Smooth muscle cell (in vitro differentiated cells): Measurements from ENCODE around the gene PON1. TPM values are rescaled to one million over a fixed set of nuclear protein-coding genes. Genes with fewer than 3 reads are reported as not detected.

ENCODE experiments used
- DNase-seq: peaks from one replicate; lab custom pipeline; 2025; ENCODE audit not compliant: unreplicated experiment; lab: John Stamatoyannopoulos, UW
- H2AFZ ChIP-seq: fragments of 200-600 bp; sonication (generic); 2 replicates; pipeline ENCODE4 v1.6.0; 2016; ENCODE audit warnings: antibody characterized with exemption, low read depth, mild to moderate bottlenecking
- H3F3A ChIP-seq: fragments of 200-600 bp; sonication (generic); 2 replicates; pipeline ENCODE4 v1.6.0; 2017; ENCODE audit warnings: antibody characterized with exemption, low read depth
- H3K27ac ChIP-seq: fragments of 200-600 bp; sonication (generic); 2 replicates; pipeline ENCODE4 v1.5.1; 2016; ENCODE audit warnings: low read depth, mild to moderate bottlenecking
- H3K27me3 ChIP-seq: fragments of 200-600 bp; sonication (generic); 2 replicates; pipeline ENCODE4 v1.6.1; 2016; ENCODE audit warnings: low read depth, mild to moderate bottlenecking
- H3K36me3 ChIP-seq: fragments of 200-600 bp; sonication (generic); 2 replicates; pipeline ENCODE4 v1.5.1; 2016; ENCODE audit warnings: low read depth
- H3K4me1 ChIP-seq: fragments of 200-600 bp; sonication (generic); 2 replicates; pipeline ENCODE4 v1.5.1; 2016; ENCODE audit warnings: low read depth
- H3K4me2 ChIP-seq: fragments of 200-600 bp; sonication (generic); 2 replicates; pipeline ENCODE4 v1.6.0; 2016; ENCODE audit warnings: mild to moderate bottlenecking
- H3K4me3 ChIP-seq: fragments of 200-600 bp; sonication (generic); 2 replicates; pipeline ENCODE4 v1.5.1; 2016; ENCODE audit warnings: mild to moderate bottlenecking
- H3K79me2 ChIP-seq: fragments of 200-600 bp; sonication (generic); 2 replicates; pipeline ENCODE4 v1.6.0; 2016; ENCODE audit warnings: low read depth, mild to moderate bottlenecking
- H3K9ac ChIP-seq: fragments of 200-600 bp; sonication (generic); 2 replicates; pipeline ENCODE4 v1.6.0; 2016; ENCODE audit warnings: low read depth
- H3K9me3 ChIP-seq: fragments of 200-600 bp; sonication (generic); replicated peaks from 2 replicates; pipeline ENCODE4 v1.5.1; 2016; ENCODE audit warnings: low read depth
- H4K20me1 ChIP-seq: fragments of 200-600 bp; sonication (generic); 2 replicates; pipeline ENCODE4 v1.6.0; 2016; ENCODE audit warnings: low read depth
- CTCF ChIP-seq: fragments of 200-600 bp; sonication (generic); IDR thresholded peaks from 2 replicates; pipeline ENCODE4 v1.5.1; 2017; ENCODE audit warnings: borderline replicate concordance, mild to moderate bottlenecking, antibody characterized with exemption; ENCODE audit not compliant: insufficient read depth, poor library complexity, severe bottlenecking
- WGBS: methylation state at CpG from one replicate; pipeline ENCODE4 v1.1.7; 2016; ENCODE audit warnings: low lambda C conversion rate; 5-methylcytosine and 5-hydroxymethylcytosine counted together
- polyA plus RNA-seq: library from polyadenylated mRNA; unstranded; fragments of >200 nt; fragmentation: Nextera tagmentation; extraction: Ambion mirVana; gene quantifications from 2 replicates; pipeline ENCODE4 v1.2.1, GENCODE V29; 2016
- total RNA-seq: library from RNA; depleted of rRNA; stranded (reverse); fragments of >200 nt; gene quantifications from 2 replicates; pipeline ENCODE4 v1.2.3, GENCODE V29; 2014

PON1 gene
- total and polyA plus RNA-seq, 2 experiments from 2014 or later = not detected

GRCh38 chr7:95263785-95264362, 60.5 kb downstream of the PON1 start:
- no peak for DNase-seq
- 82% methylated on average over 4 of the region's 4 CpGs for WGBS
- Histone ChIP-seq H2AFZ (no peak overlapping the region), H3K4me3 (no peak overlapping the region), H3K4me1 (no peaks in the 10 kb centered on the region), H3K79me2 (no peaks in the 10 kb centered on the region), H3K27me3 (no peaks in the 10 kb centered on the region), H3K9ac (no peak overlapping the region), H3F3A (no peaks in the 10 kb centered on the region), H3K27ac (no peak overlapping the region), H3K9me3 (no peaks in the 10 kb centered on the region), H3K4me2 (no peak overlapping the region), H4K20me1 (no peaks in the 10 kb centered on the region), H3K36me3 (no peaks in the 10 kb centered on the region)
- TF ChIP-seq CTCF = no peak

- no peak overlapping the region for H3K9ac ChIP-seq
- H3K4me3 ChIP-seq = no peak overlapping the region
- no peak overlapping the region for H2AFZ ChIP-seq
- H3K4me2 ChIP-seq = no peak overlapping the region
- H3F3A ChIP-seq = no peaks in the 10 kb centered on the region
- no peak for DNase-seq
- H3K9me3 ChIP-seq = no peaks in the 10 kb centered on the region
- TF ChIP-seq CTCF = no peak
- H3K4me1 ChIP-seq = no peaks in the 10 kb centered on the region
- 96% methylated on average over 2 of the region's 2 CpGs for WGBS
- no peaks in the 10 kb centered on the region for H3K36me3 ChIP-seq
- H3K27ac ChIP-seq = no peak overlapping the region
- H3K27me3 ChIP-seq = no peaks in the 10 kb centered on the region
- H3K79me2 ChIP-seq = no peaks in the 10 kb centered on the region
- no peaks in the 10 kb centered on the region for H4K20me1 ChIP-seq
Measured at GRCh38 chr7:95262875-95263274, 61.5 kb downstream of the PON1 start.

GRCh38 chr7:95261895-95262415, 62.4 kb downstream of the PON1 start:
- Histone ChIP-seq H3K27ac (no peak overlapping the region), H3K36me3 (no peaks in the 10 kb centered on the region), H2AFZ (no peak overlapping the region), H4K20me1 (no peaks in the 10 kb centered on the region), H3K27me3 (no peaks in the 10 kb centered on the region), H3K9me3 (no peaks in the 10 kb centered on the region), H3K9ac (no peak overlapping the region), H3K4me3 (no peak overlapping the region), H3F3A (no peaks in the 10 kb centered on the region), H3K4me2 (no peak overlapping the region), H3K79me2 (no peaks in the 10 kb centered on the region), H3K4me1 (no peaks in the 10 kb centered on the region)
- no peak for TF ChIP-seq CTCF
- DNase-seq = no peak

- no peak overlapping the region for H3K4me2 ChIP-seq
- H3K27me3 ChIP-seq = no peaks in the 10 kb centered on the region
- H3K27ac ChIP-seq = no peak overlapping the region
- H3K9me3 ChIP-seq = no peaks in the 10 kb centered on the region
- H3K4me3 ChIP-seq = no peak overlapping the region
- H4K20me1 ChIP-seq = no peaks in the 10 kb centered on the region
- no peak overlapping the region for H3K9ac ChIP-seq
- no peak for DNase-seq
- TF ChIP-seq CTCF = no peak
- H3F3A ChIP-seq = no peaks in the 10 kb centered on the region
- no peaks in the 10 kb centered on the region for H3K79me2 ChIP-seq
- no peak overlapping the region for H2AFZ ChIP-seq
- no peaks in the 10 kb centered on the region for H3K36me3 ChIP-seq
- H3K4me1 ChIP-seq = no peaks in the 10 kb centered on the region
Measured at GRCh38 chr7:95255691-95256090, 68.6 kb downstream of the PON1 start.
